ENCODE measurements around the gene PTS. TPM values are rescaled to one million over a fixed set of nuclear protein-coding genes. Genes with fewer than 3 reads are reported as not detected.

PTS gene
- total RNA-seq, 2 experiments from 2014 or later: 19.8 to 20.8 TPM

DNA sequence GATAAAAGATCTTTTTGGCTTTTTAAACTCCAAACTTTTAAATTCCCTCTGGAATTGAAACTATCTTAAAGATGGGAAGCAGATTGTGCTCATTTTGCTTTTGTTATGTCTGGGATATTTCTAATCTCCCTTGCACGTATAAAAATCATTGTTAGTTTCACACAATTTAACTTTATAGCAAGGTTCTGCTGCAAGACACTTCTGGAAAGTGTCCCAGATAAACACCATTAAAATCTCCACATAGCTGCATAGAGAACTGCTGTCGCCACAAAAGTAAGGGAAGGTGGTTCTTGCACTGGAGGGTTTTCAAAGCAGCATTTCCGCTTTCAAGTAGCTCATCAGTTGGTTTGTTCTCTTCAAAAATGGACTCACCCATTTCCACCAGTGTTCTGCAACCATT, 11.8 kb downstream of the PTS start:
- peaks cover 42% of the 10 kb centered on the region for H3K36me3 Mint-ChIP-seq (ENCODE audit: low read depth)
- POLR2A ChIA-PET: interaction anchor here (1.3 kb wide), 1 partner anchor 8 kb away, joined by 4 read pairs; no protein-coding TSS in a partner anchor

DNA sequence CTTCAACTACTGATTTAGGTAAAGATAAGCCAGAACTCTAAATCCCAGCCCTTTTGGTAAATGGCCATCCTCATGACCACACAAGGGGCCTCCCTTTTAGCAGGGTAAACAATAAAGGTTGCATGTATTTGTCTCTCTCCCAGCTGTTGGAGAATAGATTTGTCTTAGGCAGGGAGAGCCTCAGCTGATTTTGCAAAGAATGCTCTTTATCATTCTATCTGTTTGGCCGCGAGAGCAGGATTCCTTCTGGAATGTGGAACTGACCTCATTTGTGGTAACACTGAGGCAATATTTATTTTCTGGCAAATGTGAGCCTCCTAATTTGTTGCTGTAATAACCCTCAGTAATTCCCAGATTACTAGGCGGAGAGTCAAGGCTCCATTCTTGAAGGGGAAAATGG, 15.3 kb downstream of the PTS start:
- DNase-seq: no peak
- CTCF ChIA-PET: interaction anchor here (0.7 to 0.9 kb wide), 2 partner anchors 21 to 26 kb away, joined by 3 read pairs; no protein-coding TSS in a partner anchor

More for the DNA sequence above, 11.8 kb downstream of the PTS start:
- Mint-ChIP-seq H3K27me3 (ENCODE audit: low read depth) (no peaks in the 10 kb centered on the region), H3K9me3 (ENCODE audit: insufficient read depth) (no peaks in the 10 kb centered on the region), H3K27ac (no peak overlapping the region), H3K4me3 (no peak overlapping the region), H3K4me1 (ENCODE audit: low read depth) (no peaks in the 10 kb centered on the region)
- CTCF ChIA-PET: no interaction called here
- ATAC-seq: no peak
- no peak for DNase-seq

DNA sequence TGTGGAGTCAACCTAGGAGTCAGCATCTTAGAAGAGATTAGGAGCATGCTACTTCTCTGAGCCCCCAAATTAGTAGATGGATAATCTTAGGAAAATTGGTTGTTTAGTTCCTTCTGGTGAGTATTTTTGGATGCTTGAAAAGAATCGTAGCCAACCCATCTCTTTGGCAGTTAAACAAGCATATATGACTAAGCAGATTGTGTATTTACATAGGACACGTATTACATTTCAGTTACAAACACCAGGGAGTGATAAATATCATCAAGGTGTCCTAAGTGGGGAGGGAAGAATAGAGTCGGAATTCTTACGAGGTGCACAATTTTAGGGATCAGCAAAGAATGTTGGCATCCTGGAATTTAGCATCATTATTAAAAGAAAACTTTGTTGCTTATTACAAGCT, 21.0 kb downstream of the PTS start:
- ATAC-seq: no peak
- ChIA-PET POLR2A (no interaction called here), CTCF (no interaction called here)
- H3K4me1 Mint-ChIP-seq (ENCODE audit: low read depth): no peaks in the 10 kb centered on the region
- no peak overlapping the region for H3K27ac Mint-ChIP-seq
- no peaks in the 10 kb centered on the region for H3K27me3 Mint-ChIP-seq (ENCODE audit: low read depth)
- H3K9me3 Mint-ChIP-seq (ENCODE audit: insufficient read depth): no peaks in the 10 kb centered on the region
- no peak for DNase-seq
- peaks cover 13% of the 10 kb centered on the region for H3K36me3 Mint-ChIP-seq (ENCODE audit: low read depth)
- no peak overlapping the region for H3K4me3 Mint-ChIP-seq

More for the DNA sequence above, 15.3 kb downstream of the PTS start:
- Mint-ChIP-seq H3K9me3 (ENCODE audit: insufficient read depth) (no peaks in the 10 kb centered on the region), H3K4me3 (no peak overlapping the region), H3K36me3 (ENCODE audit: low read depth) (peaks cover 37% of the 10 kb centered on the region), H3K4me1 (ENCODE audit: low read depth) (no peaks in the 10 kb centered on the region), H3K27ac (no peak overlapping the region), H3K27me3 (ENCODE audit: low read depth) (no peaks in the 10 kb centered on the region)
- no peak for ATAC-seq
- POLR2A ChIA-PET: interaction anchor here (0.5 kb wide), 1 partner anchor 21 kb away, joined by 3 read pairs; no protein-coding TSS in a partner anchor

DNA sequence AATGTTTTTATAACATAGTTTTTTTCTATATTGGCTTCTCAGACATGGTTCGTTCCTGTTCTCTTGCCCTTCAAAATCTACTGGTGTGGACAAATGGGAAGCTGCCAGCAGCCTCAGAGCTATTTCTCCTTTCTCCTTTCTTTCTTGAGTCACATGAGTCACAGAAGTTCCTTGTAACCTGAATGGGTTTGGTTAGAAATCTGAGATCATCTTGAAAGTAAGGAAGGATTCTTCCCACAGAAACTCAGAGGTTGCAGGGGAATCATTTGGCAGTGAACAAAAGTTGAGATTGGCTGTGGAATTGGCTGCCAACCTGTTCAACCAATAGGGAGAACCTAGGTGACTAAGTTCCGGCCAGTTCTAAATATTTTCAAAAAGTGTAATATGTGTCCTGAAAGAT, 22.0 kb downstream of the PTS start:
- POLR2A ChIA-PET: no interaction called here
- DNase-seq (no peak), ATAC-seq (no peak)
- peaks cover 7% of the 10 kb centered on the region for H3K36me3 Mint-ChIP-seq (ENCODE audit: low read depth)
- no peak overlapping the region for H3K4me3 Mint-ChIP-seq
- CTCF ChIA-PET: interaction anchor here (1.8 kb wide), 1 partner anchor 32 kb away, joined by 5 read pairs; no protein-coding TSS in a partner anchor
- H3K27me3 Mint-ChIP-seq (ENCODE audit: low read depth): no peaks in the 10 kb centered on the region
- H3K9me3 Mint-ChIP-seq (ENCODE audit: insufficient read depth): no peaks in the 10 kb centered on the region
- H3K4me1 Mint-ChIP-seq (ENCODE audit: low read depth): no peaks in the 10 kb centered on the region
- H3K27ac Mint-ChIP-seq: no peak overlapping the region

DNA sequence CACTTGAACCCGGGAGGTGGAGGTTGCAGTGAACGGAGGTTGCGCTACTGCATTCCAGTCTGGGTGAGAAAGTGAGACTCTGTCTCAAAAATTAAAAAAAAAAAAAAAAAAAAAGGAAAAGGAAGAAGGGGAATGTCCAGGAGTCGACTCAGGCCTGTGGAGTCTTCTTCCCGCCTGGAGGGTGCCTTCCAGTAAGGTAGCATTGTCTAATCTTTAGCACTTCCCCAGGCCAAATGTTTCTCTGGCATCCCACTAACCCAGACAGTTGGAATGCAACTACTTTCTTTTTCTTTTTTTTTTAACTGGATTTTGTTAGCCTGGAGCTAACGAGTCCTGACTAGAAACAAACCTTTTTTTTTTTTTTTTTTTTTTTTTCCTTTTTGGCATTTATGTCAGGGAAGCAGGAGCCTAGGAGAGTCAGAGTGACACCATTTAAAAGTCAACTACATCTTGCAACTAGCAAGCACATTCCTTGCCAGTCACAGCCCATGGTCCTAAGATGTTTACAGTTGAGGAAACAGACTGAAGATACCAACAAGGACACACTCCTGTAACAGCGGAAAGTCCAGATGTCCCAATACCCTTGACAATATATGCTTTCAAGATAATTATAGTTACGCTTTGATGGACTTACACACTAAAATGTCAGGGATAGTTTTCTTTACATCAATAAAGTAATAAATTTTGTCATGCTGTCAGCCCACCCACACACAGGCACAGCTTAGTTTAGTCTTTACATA, 23.8 kb downstream of the PTS start:
- H3K27me3 Mint-ChIP-seq (ENCODE audit: low read depth): no peaks in the 10 kb centered on the region
- no peaks in the 10 kb centered on the region for H3K36me3 Mint-ChIP-seq (ENCODE audit: low read depth)
- H3K4me1 Mint-ChIP-seq (ENCODE audit: low read depth): no peaks in the 10 kb centered on the region
- H3K4me3 Mint-ChIP-seq: no peak overlapping the region
- H3K27ac Mint-ChIP-seq: no peak overlapping the region
- H3K9me3 Mint-ChIP-seq (ENCODE audit: insufficient read depth): no peaks in the 10 kb centered on the region
- POLR2A ChIA-PET: no interaction called here
- CTCF ChIA-PET: interaction anchor here (1.8 kb wide), 1 partner anchor 30 kb away, joined by 5 read pairs; no protein-coding TSS in a partner anchor
- ATAC-seq (no peak), DNase-seq (no peak)

DNA sequence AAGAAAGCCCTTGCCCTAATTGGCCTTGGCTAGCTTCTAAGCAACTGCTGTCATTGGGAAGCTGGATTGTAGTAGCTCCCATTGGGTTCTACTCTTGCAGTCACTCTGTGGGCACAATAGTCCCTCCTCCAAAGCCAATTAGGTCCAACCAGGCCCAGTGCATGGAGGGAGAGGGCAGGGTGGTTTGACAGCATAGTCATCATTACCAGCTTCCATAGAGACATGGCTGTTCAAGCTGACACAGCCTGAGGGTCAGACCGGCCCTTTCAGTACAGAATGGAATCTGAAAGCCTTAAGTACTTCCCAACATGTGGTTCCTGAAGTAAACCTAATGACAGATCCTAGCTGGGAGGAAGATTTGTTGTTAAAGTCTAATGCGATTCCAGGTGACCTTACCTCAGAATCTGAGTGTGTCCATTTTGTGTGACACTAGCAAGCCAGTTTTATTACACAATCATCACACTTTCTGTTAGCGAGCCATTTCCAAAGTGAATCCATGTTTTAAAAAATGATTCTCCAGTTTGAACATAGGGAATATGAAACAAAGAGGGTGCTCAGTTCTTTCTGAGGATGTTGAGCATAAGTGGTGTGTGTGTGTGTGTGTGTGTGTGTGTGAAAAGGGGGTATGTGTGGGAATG, 27.5 kb downstream of the PTS start:
- ChIA-PET CTCF (interaction anchor here (1.2 kb wide), 1 partner anchor 26 kb away, joined by 6 read pairs; no protein-coding TSS in a partner anchor), POLR2A (no interaction called here)
- no peak overlapping the region for H3K27ac Mint-ChIP-seq
- DNase-seq (no peak), ATAC-seq (no peak)
- no peaks in the 10 kb centered on the region for H3K27me3 Mint-ChIP-seq (ENCODE audit: low read depth)
- H3K4me3 Mint-ChIP-seq: no peak overlapping the region
- no peaks in the 10 kb centered on the region for H3K4me1 Mint-ChIP-seq (ENCODE audit: low read depth)
- no peaks in the 10 kb centered on the region for H3K36me3 Mint-ChIP-seq (ENCODE audit: low read depth)
- no peaks in the 10 kb centered on the region for H3K9me3 Mint-ChIP-seq (ENCODE audit: insufficient read depth)

DNA sequence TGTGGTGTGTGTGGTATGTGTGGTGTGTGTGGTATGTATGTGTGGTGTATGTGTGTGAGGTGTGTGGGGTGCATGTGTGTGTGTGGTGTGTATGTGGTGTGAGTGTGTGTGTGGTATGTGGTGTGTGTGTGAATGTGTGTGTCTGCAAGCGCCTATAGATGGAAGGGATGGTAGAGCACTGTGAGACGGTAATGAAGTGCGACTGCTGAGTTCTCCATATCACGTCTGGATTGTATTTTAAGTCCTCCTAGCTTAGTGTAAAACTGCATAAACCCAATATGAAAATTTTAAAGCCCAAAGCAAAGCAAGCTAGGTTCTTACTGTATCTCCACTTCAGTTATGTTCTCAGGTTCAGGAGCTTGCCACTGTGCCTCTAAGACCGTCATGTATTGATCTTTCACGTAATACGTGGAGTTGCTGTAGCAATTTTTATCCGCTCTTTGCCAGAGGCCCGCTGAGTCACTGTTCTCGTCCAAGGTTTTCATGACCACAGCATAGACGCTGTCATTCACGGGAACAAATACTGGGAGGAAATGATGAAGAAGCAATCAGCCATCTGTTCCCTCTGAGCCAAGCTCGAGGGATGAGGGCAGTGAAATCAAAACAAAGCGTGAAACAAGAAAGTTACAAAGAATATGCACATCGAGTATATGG, 29.0 kb downstream of the PTS start:
- H3K4me1 Mint-ChIP-seq (ENCODE audit: low read depth): no peaks in the 10 kb centered on the region
- no peak for ATAC-seq
- no peak for DNase-seq
- no peak overlapping the region for H3K4me3 Mint-ChIP-seq
- H3K36me3 Mint-ChIP-seq (ENCODE audit: low read depth): no peaks in the 10 kb centered on the region
- no peaks in the 10 kb centered on the region for H3K27me3 Mint-ChIP-seq (ENCODE audit: low read depth)
- CTCF ChIA-PET: interaction anchor here (0.8 to 1.5 kb wide), 2 partner anchors 25 to 36 kb away, joined by 3 to 7 read pairs; no protein-coding TSS in a partner anchor
- H3K27ac Mint-ChIP-seq: no peak overlapping the region
- POLR2A ChIA-PET: interaction anchor here (0.6 kb wide), 1 partner anchor 138 kb away, joined by 5 read pairs; no protein-coding TSS in a partner anchor
- no peaks in the 10 kb centered on the region for H3K9me3 Mint-ChIP-seq (ENCODE audit: insufficient read depth)

DNA sequence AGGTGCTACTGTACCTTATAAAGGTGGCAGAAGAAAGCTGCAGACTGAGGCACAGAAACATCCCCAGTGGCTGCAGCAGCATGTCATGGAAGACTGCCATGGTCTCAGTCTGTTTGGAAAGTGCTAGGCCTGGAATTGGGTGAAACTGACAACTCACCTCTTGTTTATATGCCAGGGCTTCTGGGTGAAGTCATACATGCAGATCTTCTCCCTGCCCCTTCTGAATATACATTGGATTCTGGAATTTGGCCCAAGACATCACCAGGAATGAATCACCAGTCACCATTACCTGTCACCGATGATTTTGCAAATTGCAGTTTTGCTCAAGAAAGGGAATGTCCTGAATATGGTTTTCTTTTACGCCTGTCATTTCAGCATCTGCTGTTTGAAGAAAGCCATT, 34.3 kb downstream of the PTS start, which contains the start of gene PLET1:
PLET1 (minus strand) TSS at position 371 of the 400 bp plus-strand sequence; CDS start at position 100, 271 bp downstream.
- DNase-seq: no peak
- CTCF ChIA-PET: no interaction called here
- Mint-ChIP-seq H3K27me3 (ENCODE audit: low read depth) (peaks cover 3% of the 10 kb centered on the region), H3K4me3 (no peak within 1 kb of the TSS), H3K9me3 (ENCODE audit: insufficient read depth) (no peaks in the 10 kb centered on the region), H3K27ac (no peak within 1 kb of the TSS), H3K4me1 (ENCODE audit: low read depth) (no peaks in the 10 kb centered on the region), H3K36me3 (ENCODE audit: low read depth) (no peaks in the 10 kb centered on the region)
- POLR2A ChIA-PET: no interaction called here
- no peak for ATAC-seq

DNA sequence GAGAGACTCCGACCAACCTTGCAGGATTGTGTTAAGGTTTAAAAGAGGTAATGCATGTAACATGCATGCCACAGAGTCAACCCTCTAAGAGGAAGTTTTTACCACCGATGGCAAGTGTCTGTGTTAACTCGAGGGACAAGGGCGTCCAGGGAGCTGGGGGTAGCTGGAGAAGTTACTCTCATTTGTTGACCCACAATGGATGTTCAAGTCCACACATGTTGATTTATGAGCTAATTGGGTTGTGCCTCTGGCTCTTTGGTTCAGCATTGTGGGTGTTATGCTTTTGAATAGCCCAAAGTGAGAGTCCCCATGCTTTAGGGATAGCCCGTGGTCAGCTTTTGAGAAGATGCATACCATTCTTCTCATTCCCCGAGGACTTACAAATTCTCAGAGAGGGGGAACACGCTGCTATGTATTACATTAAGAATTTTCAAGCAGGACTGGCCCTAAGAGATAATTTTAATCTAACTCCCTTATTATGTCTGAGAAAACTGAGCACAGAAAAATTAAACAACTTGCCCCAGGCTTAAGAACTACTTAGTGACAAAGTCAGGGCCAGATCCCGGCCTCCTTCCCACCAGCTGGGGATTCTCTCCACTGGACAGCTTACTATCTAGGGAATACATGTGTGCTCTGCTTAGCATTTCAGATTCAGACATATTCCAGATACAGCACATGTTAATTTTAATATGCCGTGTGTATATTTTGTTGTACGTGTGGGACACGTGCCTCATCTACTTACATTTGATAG, 39.6 kb downstream of the PTS start:
- DNase-seq (no peak), ATAC-seq (no peak)
- CTCF ChIA-PET: interaction anchor here (5.0 kb wide), 1 partner anchor 14 kb away, joined by 29 read pairs; no protein-coding TSS in a partner anchor
- Mint-ChIP-seq H3K4me1 (ENCODE audit: low read depth) (no peaks in the 10 kb centered on the region), H3K27ac (no peak overlapping the region), H3K9me3 (ENCODE audit: insufficient read depth) (no peaks in the 10 kb centered on the region), H3K27me3 (ENCODE audit: low read depth) (peaks cover 3% of the 10 kb centered on the region), H3K36me3 (ENCODE audit: low read depth) (no peaks in the 10 kb centered on the region), H3K4me3 (no peak overlapping the region)
- POLR2A ChIA-PET: no interaction called here

DNA sequence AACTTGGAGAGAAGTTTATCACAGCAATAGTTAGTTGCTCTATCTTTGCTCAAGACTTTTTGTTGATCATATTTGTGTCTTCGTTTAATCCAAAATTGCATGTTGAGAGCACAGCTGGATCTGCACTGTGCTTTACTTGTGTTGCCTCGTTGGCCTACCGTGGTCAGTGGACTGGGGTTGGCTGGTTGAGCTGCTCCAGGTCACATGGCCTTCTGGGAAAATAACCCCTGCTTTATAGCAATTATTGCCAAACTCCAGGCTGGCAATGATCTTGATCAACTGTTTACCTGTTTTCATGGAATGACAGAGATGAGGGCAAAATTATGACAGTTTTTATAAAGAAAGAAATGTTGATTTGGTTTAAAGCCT, 40.2 kb downstream of the PTS start:
- peaks cover 3% of the 10 kb centered on the region for H3K27me3 Mint-ChIP-seq (ENCODE audit: low read depth)
- no peaks in the 10 kb centered on the region for H3K9me3 Mint-ChIP-seq (ENCODE audit: insufficient read depth)
- H3K4me3 Mint-ChIP-seq: no peak overlapping the region
- CTCF ChIA-PET: interaction anchor here (5.0 kb wide), 1 partner anchor 14 kb away, joined by 29 read pairs; no protein-coding TSS in a partner anchor
- POLR2A ChIA-PET: no interaction called here
- no peaks in the 10 kb centered on the region for H3K36me3 Mint-ChIP-seq (ENCODE audit: low read depth)
- ATAC-seq: no peak
- DNase-seq: no peak
- no peak overlapping the region for H3K27ac Mint-ChIP-seq
- H3K4me1 Mint-ChIP-seq (ENCODE audit: low read depth): no peaks in the 10 kb centered on the region

DNA sequence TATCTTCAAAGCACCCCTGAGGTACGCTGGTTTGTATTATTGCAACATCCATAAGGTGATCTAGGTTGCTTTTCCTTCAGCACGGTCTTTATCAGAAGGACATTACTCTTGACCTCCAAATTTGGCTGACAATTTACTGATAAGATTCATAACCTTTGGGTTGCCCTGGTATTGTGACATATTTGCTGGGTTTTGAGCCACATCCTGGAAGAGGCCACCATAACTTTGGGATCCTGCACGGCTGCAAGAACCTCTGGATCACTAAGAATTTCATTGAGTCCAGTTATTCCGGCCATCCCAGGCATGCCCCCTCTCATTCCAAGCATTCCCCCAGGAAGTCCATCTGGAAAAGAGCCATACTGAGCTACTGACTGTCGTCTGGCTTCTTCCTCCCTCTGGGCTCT, 41.0 kb downstream of the PTS start:
- ChIA-PET CTCF (interaction anchor here (5.0 kb wide), 1 partner anchor 13 kb away, joined by 29 read pairs; no protein-coding TSS in a partner anchor), POLR2A (no interaction called here)
- ATAC-seq (no peak), DNase-seq (no peak)
- no peak overlapping the region for H3K4me3 Mint-ChIP-seq
- H3K4me1 Mint-ChIP-seq (ENCODE audit: low read depth): no peaks in the 10 kb centered on the region
- H3K36me3 Mint-ChIP-seq (ENCODE audit: low read depth): no peaks in the 10 kb centered on the region
- H3K27me3 Mint-ChIP-seq (ENCODE audit: low read depth): peaks cover 3% of the 10 kb centered on the region
- no peak overlapping the region for H3K27ac Mint-ChIP-seq
- no peaks in the 10 kb centered on the region for H3K9me3 Mint-ChIP-seq (ENCODE audit: insufficient read depth)
